HAP-1 (cell line): ENCODE measurements around the gene RHOF.
A peak's percentile ranks its signal among the peaks of the same experiment; 100 is the strongest.

Experiments
- DNase-seq, 2 experiments: peaks; one replicate each; pipeline ENCODE4 v3.0.0-alpha.2; 2016 to 2020; ENCODE audit warnings: low spot score in 2 of 2
- H3K27me3 ChIP-seq: fragments of 250-450 bp; sonication (Bioruptor Pico); 2 replicates; pipeline ENCODE4 v1.5.1; 2020; ENCODE audit warnings: low read depth, mild to moderate bottlenecking, moderate library complexity
- H3K36me3 ChIP-seq: fragments of 250-450 bp; sonication (Bioruptor Pico); replicated peaks from 2 replicates; pipeline ENCODE4 v1.5.1; 2020; ENCODE audit warnings: mild to moderate bottlenecking
- H3K4me1 ChIP-seq: fragments of 250-450 bp; sonication (Bioruptor Pico); 2 replicates; pipeline ENCODE4 v1.5.1; 2020; ENCODE audit warnings: mild to moderate bottlenecking
- H3K4me3 ChIP-seq: fragments of 250-450 bp; sonication (Bioruptor Pico); 2 replicates; pipeline ENCODE4 v1.5.1; 2020; ENCODE audit warnings: mild to moderate bottlenecking, moderate library complexity
- H3K9me3 ChIP-seq: fragments of 250-450 bp; sonication (Bioruptor Pico); 2 replicates; pipeline ENCODE4 v1.5.1; 2020; ENCODE audit warnings: mild to moderate bottlenecking, moderate library complexity
- in situ Hi-C: fragments of 300-500 bp; cut with MboI; formaldehyde crosslinking; loops from 3 replicates; pipeline ENCODE4 v1.14.3; 2020; ENCODE audit warnings: low sequenced_read_pairs, inconsistent platforms, mixed read lengths

RHOF gene

DNA sequence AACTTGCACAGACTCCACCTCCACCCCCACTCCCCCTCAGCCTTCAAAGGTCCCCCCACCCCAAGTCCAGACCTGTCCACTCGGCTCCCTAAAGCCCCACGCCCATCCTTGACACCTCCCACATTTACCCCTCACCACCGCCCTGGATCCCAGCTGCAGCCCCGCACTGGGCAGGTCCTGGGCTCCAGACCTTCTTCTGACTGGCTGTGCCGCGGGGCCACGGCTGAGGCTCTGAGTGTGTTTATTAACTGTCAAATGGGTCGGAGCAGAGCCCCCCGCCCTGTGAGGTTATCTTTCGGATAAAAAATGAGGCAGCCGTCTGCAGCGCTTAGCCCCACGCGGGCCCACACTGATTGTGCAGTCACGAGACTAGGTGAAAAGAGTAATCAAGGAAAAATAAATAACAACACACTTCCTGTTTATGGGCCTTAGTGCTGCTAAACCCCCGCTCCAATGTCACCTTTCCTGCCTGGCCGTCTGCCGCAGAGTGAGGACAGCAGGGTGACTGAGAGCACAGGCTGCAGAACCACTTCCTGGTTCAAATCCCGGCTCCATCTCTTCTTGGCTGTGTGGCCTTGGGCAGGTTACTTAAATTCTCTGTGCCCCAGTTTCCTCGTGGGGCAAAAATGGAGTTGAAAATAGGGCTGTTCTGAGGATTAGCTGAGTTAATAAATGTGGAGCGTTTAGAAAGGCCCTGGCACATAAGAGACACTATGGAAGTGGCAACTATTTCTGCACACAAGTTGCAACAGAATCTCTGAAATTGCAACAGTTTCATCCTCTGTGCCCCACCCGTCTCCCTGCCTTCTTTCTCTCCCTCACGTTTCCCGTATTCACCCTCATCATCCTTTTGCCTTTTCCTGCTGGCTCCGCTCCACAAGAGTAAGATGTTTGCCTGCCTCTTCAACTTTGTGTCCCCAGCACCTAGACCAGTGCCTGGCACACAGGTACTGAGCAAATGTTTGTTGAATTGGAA lies 19.7 kb upstream of the RHOF start:
- H3K4me1 ChIP-seq, result peaks cover 10% of the 10 kb centered on the region; the same call in 1 of the 2 replicates
- peaks cover 75% of the 10 kb centered on the region for H3K36me3 ChIP-seq
- DNase-seq, result no peak
- no peaks in the 10 kb centered on the region for H3K27me3 ChIP-seq
- peak overlapping the region; percentile 37 for H3K4me3 ChIP-seq
- in situ Hi-C loops, result no loop called here
- H3K9me3 ChIP-seq, result no peaks in the 10 kb centered on the region

DNA sequence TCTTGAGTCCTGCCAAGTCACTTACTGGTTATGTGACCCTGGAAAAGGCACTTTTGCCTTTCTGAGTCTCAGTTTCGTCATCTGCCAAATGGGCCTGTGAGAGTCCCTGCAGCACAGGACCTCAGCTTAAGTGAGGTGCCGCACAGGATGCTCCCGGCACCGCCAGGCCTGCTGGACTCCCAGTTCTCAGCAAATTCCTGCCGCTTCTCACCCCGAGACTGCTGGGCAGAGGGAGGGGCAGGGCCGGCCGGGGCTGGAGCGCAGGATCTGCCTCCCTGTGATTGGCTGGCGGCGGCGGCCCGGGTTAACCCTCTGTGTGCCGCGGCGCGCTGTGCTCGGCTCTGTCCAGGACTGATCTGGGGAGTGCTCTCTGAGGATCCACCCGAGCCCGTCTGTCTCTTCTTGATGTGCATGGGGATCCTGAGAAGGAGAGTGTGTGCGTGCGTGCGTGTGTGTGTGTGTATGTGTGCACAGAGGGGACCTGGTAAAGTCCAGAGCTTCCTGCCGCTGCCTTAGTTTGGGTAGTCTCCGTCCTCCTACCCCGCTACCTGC lies 18.9 kb upstream of the RHOF start:
- Histone ChIP-seq H3K36me3 (peaks cover 72% of the 10 kb centered on the region), H3K9me3 (no peaks in the 10 kb centered on the region), H3K4me3 (peak overlapping the region; percentile 37), H3K27me3 (no peaks in the 10 kb centered on the region), H3K4me1 (peaks cover 12% of the 10 kb centered on the region; the same call in 1 of the 2 replicates)
- DNase-seq, result peak; percentile 57 to 87
- in situ Hi-C loops, result no loop called here

DNA sequence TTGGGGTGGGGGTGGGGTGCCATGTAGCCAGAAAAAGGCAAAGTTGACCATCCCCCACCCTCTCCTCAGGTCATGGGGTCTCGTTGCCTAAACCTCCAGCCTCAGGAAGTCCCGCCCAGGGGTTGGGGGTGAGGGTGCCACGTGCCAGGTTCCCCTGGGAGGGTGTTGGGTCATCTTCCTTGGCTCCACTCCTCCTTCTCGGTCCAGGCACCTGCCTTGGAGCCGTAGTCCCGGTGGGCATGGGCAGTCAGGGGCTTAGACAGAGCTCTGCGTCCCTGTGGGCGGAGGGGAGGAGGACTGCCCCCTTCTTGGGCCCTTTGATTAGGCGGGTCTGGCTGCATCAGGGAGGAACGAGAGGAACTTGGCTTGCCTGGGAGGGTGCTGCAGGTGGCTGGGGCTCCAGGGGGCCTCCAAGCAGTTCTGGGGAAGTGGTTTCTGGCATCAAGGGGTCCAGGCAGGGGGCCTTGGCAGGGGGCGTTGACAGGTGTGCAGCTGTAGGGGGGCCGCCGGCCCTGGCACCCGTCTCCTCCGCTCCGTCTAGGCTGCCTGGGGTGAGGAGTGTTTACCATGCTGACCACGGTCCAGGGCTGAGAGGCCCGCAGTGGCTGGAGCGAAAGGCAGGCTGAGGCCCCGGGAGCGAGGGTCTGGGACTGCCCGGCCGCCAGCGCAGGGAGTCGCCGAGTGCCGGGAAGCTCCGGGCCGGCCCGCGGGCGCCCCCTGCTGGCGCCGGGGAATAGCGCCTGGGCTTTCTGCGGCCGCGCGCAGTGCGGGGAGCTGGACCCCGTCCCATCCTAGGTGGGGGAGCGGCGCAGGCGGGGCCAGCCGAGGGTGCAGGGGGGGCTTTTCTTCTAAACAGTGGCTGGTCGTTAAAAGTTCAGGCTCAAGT lies 18.2 kb upstream of the RHOF start:
- peaks cover 64% of the 10 kb centered on the region for H3K36me3 ChIP-seq

DNA sequence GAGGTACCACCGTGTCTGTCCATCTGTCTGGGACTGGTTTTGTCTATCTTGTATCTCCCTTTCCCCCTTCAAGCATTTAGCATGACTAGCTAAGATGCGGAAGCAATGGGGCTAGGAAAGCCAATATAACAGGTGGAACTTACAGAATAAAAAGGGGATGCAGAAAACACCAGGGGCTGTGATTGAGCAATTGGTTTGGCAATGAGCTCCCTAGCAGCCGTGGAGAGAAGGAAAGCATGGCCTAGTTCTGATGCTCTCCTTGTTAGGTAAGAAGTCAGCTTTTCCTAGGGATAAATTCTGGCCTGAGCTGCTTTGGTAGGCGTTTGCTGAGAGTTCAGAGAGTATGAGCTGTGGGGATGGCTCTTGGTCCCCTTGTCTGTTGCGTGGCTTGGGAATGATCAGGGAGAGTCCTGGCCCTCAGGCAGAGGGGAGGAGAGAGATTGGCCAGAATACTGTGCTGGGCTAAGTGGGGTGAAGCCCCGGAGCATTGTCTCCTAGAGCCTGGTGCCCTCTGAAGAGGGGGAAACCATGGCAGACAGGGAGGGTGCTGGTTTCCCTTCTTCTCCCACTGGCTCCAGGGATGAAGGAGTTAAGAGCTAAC lies 17.4 kb upstream of the RHOF start:
- H3K9me3 ChIP-seq, result no peaks in the 10 kb centered on the region
- peaks cover 59% of the 10 kb centered on the region for H3K36me3 ChIP-seq
- H3K27me3 ChIP-seq, result no peaks in the 10 kb centered on the region
- peaks cover 12% of the 10 kb centered on the region for H3K4me1 ChIP-seq
- DNase-seq, result no peak
- H3K4me3 ChIP-seq, result peak overlapping the region; percentile 37
- in situ Hi-C loops, result no loop called here

More for the DNA sequence above, 18.2 kb upstream of the RHOF start:
- Histone ChIP-seq H3K4me1 (peaks cover 12% of the 10 kb centered on the region; the same call in 1 of the 2 replicates), H3K9me3 (no peaks in the 10 kb centered on the region), H3K27me3 (no peaks in the 10 kb centered on the region), H3K4me3 (peak overlapping the region; percentile 37)
- DNase-seq, result peak; percentile 52 to 80
- in situ Hi-C loops, result no loop called here

DNA sequence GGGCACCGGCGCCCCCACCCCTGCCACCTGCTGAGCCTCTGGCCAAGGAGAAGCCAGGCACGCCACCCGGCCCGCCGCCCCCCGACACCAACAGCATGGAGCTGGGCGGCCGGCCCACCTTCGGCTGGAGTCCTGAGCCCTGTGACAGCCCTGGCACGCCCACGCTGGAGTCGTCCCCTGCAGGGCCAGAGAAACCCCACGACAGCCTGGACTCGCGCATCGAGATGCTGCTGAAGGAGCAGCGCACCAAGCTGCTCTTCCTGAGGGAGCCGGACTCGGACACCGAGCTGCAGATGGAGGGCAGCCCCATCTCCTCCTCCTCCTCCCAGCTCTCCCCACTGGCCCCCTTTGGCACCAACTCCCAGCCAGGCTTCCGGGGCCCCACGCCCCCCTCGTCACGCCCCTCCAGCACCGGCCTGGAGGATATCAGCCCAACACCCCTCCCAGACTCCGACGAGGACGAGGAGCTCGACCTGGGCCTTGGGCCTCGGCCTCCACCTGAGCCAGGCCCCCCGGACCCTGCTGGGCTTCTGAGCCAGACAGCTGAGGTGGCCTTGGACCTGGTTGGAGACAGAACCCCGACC lies 16.8 kb upstream of the RHOF start:
- Histone ChIP-seq H3K4me3 (no peak overlapping the region), H3K4me1 (peaks cover 12% of the 10 kb centered on the region), H3K9me3 (no peaks in the 10 kb centered on the region), H3K36me3 (peaks cover 57% of the 10 kb centered on the region), H3K27me3 (no peaks in the 10 kb centered on the region)
- DNase-seq, result no peak
- in situ Hi-C loops, result no loop called here

DNA sequence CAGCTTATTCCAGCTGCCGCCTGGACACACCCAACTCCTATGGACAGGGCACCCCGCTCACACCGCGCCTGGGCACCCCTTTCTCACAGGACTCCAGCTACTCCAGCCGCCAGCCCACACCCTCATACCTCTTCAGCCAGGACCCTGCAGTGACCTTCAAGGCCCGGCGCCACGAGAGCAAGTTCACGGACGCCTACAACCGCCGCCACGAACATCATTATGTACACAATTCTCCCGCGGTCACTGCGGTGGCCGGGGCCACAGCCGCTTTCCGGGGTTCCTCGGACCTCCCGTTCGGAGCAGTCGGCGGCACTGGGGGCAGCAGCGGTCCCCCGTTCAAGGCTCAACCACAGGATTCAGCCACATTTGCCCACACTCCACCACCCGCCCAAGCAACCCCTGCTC lies 16.2 kb upstream of the RHOF start:
- no peak overlapping the region for H3K4me3 ChIP-seq
- no peaks in the 10 kb centered on the region for H3K27me3 ChIP-seq
- in situ Hi-C loops, result no loop called here
- no peak for DNase-seq
- H3K9me3 ChIP-seq, result no peaks in the 10 kb centered on the region
- peaks cover 12% of the 10 kb centered on the region for H3K4me1 ChIP-seq
- H3K36me3 ChIP-seq, result peaks cover 51% of the 10 kb centered on the region

DNA sequence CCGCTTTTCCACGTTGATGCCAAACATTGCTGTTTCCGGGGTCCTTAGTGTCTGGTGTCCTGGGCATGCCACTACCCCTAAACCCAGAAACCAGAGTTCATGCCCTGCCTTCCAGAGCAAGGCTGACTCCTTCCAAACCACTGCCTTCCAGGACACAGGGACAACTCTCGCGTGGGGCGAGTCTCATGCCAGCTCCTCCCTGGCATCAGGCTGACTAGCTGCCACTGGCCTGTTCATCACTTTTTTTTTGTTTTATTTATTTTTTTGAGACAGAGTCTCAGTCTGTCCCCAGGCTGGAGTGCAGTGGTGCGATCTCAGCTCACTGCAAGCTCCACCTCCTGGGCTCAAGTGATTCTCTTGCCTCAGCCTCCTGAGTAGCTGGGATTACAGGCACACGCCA lies 15.1 kb upstream of the RHOF start:
- no peak for DNase-seq
- Histone ChIP-seq H3K4me1 (peaks cover 12% of the 10 kb centered on the region), H3K9me3 (no peaks in the 10 kb centered on the region), H3K27me3 (no peaks in the 10 kb centered on the region), H3K4me3 (no peak overlapping the region), H3K36me3 (peaks cover 44% of the 10 kb centered on the region)
- in situ Hi-C loops, result no loop called here

DNA sequence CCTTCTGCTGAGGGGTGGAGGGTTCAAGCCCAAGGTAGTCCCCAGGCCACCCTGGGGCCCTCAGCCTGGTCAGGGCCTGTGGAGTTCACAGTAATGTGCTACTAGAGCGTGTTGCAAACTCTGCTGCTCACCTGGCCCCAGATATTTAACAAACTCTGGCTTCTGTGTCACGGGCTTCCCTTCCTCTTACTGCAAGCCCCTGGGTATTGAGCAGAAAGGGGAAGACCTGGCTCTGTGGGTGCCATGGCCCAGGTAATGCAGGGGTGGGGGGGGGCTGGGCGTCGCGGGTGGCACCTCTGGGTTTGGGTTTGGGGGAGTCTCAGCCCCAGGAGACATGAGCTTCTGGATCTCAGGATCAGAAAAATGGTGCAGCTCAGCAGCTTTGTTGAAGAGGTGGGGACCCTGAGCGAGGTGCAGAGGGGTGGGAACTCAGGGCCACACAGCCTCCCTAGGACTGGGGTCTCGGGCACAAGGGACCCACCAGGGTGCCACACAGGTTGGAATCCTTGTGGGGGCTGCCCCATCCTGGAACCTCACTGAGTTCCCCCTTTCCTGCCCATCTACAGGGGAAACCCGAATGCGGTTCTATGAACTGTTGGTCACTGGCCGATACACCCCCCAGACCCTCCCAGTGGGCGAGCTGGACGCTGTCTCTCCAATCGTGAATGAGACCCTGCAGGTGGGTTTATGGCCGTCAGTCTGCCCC lies 14.3 kb upstream of the RHOF start:
- DNase-seq, result no peak
- Histone ChIP-seq H3K9me3 (no peaks in the 10 kb centered on the region), H3K4me3 (peak overlapping the region; percentile 65; the same call in 1 of the 2 replicates), H3K27me3 (no peaks in the 10 kb centered on the region), H3K36me3 (peaks cover 40% of the 10 kb centered on the region), H3K4me1 (peaks cover 12% of the 10 kb centered on the region)
- in situ Hi-C loops, result no loop called here

DNA sequence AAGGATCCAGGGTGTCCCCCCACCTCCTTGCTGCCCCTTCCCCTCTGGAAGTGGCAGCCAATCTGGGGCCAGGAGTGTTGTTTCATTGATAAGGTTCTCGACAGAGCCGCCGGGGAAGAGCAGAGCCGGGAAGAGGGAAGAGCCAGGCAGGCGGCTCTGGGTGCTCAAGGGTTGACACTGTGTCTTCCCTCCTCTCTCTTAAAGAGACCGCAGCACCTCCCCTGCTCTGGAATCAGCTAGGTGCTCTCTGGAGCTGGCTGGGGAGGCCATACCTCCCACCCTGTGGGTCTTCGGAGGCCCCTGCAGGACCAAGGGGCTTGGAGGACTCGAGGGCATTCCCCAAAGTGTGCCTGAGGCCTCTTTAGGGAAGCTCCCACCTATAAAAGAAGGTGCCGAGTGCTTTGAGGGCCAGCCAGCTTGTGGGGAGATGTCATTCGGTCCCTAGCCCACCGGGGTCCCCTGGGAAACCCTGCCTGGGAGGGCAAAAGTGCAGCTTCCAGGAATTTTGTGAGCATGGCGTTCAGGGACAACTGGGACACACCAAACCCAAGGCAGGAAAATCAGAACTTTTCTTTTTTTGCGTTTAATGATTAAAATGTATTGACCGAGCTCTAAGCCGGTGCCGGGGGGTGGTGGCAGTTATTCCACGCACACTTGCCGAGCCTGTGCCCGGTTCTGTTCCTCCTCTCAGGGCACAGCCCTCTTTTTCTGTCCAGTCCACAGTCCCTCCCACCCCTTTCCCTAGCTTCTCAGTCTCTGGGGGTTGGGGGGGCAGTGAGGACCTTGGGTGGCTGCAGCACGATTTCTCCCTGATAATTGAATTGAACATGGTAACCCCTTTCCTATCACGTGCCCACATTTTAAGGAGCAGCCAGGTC lies 13.3 kb upstream of the RHOF start:
- Histone ChIP-seq H3K4me1 (peaks cover 15% of the 10 kb centered on the region), H3K4me3 (peak overlapping the region; percentile 65), H3K27me3 (no peaks in the 10 kb centered on the region), H3K36me3 (peaks cover 40% of the 10 kb centered on the region), H3K9me3 (no peaks in the 10 kb centered on the region)
- peak; percentile 63 to 70 for DNase-seq
- in situ Hi-C loops, result no loop called here

DNA sequence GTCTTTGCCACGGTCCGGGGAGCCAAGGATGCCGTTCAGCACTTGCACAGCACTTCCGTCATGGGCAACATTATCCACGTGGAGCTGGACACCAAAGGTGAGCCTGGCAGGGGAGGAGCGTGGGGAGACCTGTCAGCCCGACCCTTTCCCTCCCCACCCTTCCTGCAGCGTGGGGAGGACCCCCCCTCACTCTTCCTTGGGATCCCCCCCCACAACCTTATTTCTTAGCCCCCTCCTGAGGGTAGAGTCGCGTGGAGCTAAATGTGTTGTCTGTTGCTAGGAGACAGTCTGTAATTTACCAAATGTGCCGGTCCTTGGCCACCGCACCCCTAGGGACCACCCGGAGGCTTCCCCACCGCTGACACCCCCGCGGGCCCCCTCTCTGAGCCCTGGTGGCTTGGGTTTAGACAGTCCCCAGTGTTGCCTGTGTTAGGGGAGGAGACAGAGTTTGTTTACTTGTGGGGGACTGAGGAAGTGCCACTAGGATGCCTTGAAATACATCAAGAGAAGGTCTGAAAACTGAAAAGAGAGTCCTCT lies 12.6 kb upstream of the RHOF start:
- peak in 1 of 2 experiments; percentile 48 for DNase-seq
- Histone ChIP-seq H3K4me3 (peak overlapping the region; percentile 65), H3K9me3 (no peaks in the 10 kb centered on the region), H3K27me3 (no peaks in the 10 kb centered on the region), H3K36me3 (peaks cover 38% of the 10 kb centered on the region), H3K4me1 (peaks cover 9% of the 10 kb centered on the region)
- in situ Hi-C loops, result no loop called here

DNA sequence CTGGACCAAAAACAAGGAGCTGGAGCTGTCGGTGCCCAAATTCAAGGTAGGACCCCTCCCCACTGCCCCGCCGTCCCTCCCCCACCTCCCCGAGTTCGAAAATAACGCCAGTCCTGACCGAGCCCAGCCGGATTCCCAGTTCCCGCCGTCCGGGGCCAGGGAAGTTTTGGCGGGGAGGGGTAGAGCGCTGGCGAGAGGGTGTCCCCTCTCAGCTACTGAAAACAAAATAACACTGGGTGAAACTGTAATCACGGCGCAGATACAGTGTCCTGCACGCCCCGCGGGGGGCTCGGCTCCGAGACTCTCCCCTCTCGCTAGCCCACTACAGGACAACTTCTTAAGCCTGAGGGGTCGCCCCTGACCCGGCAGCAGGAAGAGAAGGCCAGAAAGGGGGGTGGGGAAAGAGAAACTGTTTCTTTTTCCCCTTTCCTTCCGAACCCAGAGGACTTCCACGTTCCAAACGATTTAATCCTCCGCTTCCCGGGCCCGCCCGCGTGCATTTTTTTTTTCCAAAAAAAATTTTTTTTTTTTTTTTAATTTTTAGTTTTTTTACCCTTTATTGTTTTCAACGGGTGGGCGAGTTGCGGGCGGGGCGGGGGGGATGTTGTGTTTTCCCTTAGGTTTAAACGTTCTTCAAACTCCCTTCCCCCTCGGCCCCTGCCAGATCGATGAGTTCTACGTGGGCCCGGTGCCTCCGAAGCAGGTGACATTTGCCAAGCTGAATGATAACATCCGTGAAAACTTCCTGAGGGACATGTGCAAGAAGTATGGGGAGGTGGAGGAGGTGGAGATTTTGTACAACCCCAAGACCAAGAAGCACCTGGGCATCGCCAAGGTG lies 11.9 kb upstream of the RHOF start:
- H3K27me3 ChIP-seq, result no peaks in the 10 kb centered on the region
- H3K36me3 ChIP-seq, result peaks cover 35% of the 10 kb centered on the region
- peak overlapping the region; percentile 65 for H3K4me3 ChIP-seq
- in situ Hi-C loops, result no loop called here
- peaks cover 5% of the 10 kb centered on the region for H3K4me1 ChIP-seq
- peak; percentile 29 to 58 for DNase-seq
- no peaks in the 10 kb centered on the region for H3K9me3 ChIP-seq
